ENCODE data around the gene ALG6. TPM values are rescaled to one million over a fixed set of nuclear protein-coding genes. Genes with fewer than 3 reads are reported as not detected.

The ALG6 gene
- total RNA-seq, 1 experiment from 2014 or later, result 21.4 TPM

DNA sequence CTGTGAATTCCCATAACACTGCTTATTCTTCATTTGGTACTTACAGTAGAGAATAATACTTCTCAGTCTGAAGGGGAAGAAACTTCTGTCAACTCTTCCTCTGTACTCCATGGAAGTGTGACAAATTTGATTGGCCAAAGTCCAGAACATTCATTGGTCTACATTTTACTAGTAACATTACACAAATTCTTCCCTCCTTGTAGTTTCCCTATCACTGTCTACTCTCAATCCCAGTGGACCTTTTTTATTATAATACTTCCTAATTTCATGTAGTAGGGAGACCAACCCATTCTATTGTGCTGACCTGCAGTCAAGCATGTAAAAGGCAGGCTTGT is 74.7 kb downstream of the ALG6 start:
- no peak overlapping the region for H3K23ac ChIP-seq (ENCODE audit: insufficient read length, low read depth, low read length)
- H3K79me1 ChIP-seq (ENCODE audit: insufficient read depth, low read depth, low read length, poor library complexity, severe bottlenecking), result no peaks in the 10 kb centered on the region
- TF ChIP-seq CTCF (conservative IDR thresholded peaks at IDR 0.05), result no peak
- no peak overlapping the region for H2AFZ ChIP-seq (ENCODE audit: low read length)
- peak overlapping the region in 1 of 3 experiments; percentile 27; a peak in 1 of 7 replicates for H3K27ac Mint-ChIP-seq
- no peaks in the 10 kb centered on the region for H3K27me3 Mint-ChIP-seq (ENCODE audit: low read depth)
- H3K4me1 Mint-ChIP-seq, result peaks cover 2 to 10% of the 10 kb centered on the region in 2 experiments
- no peak overlapping the region for H4K8ac ChIP-seq (replicated peaks; ENCODE audit: insufficient read length, low read depth, low read length)
- H3K9ac ChIP-seq (ENCODE audit: extremely low read depth, insufficient read length, low read length), result no peak overlapping the region
- H3K9me3 Mint-ChIP-seq, result no peaks in the 10 kb centered on the region
- H3K4me1 ChIP-seq (ENCODE audit: insufficient read depth, low read length), result no peaks in the 10 kb centered on the region
- no peaks in the 10 kb centered on the region for H3K9me3 ChIP-seq (ENCODE audit: control insufficient read depth, low read depth, low read length)
- no peak for DNase-seq
- H4K91ac ChIP-seq (ENCODE audit: insufficient read length, low read depth, low read length), result no peak overlapping the region
- no peak overlapping the region for H2BK120ac ChIP-seq (ENCODE audit: low read depth, low read length, poor library complexity, severe bottlenecking)
- H3K23me2 ChIP-seq (ENCODE audit: insufficient read length, low read depth, low read length, poor library complexity, severe bottlenecking), result no peaks in the 10 kb centered on the region
- no peaks in the 10 kb centered on the region for H4K20me1 ChIP-seq (ENCODE audit: control insufficient read depth, insufficient read depth, insufficient read length)
- no peak overlapping the region for H3K56ac ChIP-seq (ENCODE audit: insufficient read length, low read depth, low read length)
- H3K14ac ChIP-seq (ENCODE audit: insufficient read depth, low read length), result no peak overlapping the region
- no peak overlapping the region for H3T11ph ChIP-seq (ENCODE audit: low read length)
- H3K36me3 Mint-ChIP-seq (ENCODE audit: insufficient read depth in 1 of 3, low read depth in 3 of 3), result no peaks in the 10 kb centered on the region
- no peak overlapping the region for H3K4me3 Mint-ChIP-seq
- no peaks in the 10 kb centered on the region for H3K27me3 ChIP-seq (ENCODE audit: insufficient read depth, low read length)
- no peaks in the 10 kb centered on the region for H3K79me2 ChIP-seq (ENCODE audit: insufficient read depth, low read length)
- no peak overlapping the region for H2AK5ac ChIP-seq (ENCODE audit: insufficient read length, low read length)
- H2BK20ac ChIP-seq (ENCODE audit: low read depth, low read length, poor library complexity, severe bottlenecking), result no peak overlapping the region
- H3K27ac ChIP-seq (ENCODE audit: insufficient read length, low read depth, low read length), result no peak overlapping the region
- H2BK15ac ChIP-seq (ENCODE audit: low read depth, low read length), result no peak overlapping the region
- no peak overlapping the region for H3K4me2 ChIP-seq (ENCODE audit: insufficient read depth, insufficient read length, low read length)
- peak overlapping the region; percentile 4 for H3K18ac ChIP-seq (ENCODE audit: insufficient read length, low read depth, low read length)
- no peak overlapping the region for H4K5ac ChIP-seq (ENCODE audit: insufficient read length, low read depth, low read length)
- H2BK5ac ChIP-seq (ENCODE audit: insufficient read length, low read length), result no peak overlapping the region
- no peak overlapping the region for H2BK12ac ChIP-seq (ENCODE audit: insufficient read length, low read depth, low read length)
- no peak overlapping the region for H3K4ac ChIP-seq (ENCODE audit: low read depth, low read length)

All from H9 (cell line).